Measurements from ENCODE around the gene RASSF5.

RASSF5 gene

GRCh38 chr1:206575165-206575893, 68.0 kb downstream of the RASSF5 start:
- Histone ChIP-seq H3K4me1 (ENCODE audit: low read length) (peaks cover 68% of the 10 kb centered on the region), H3K36me3 (replicated peaks; ENCODE audit: low read depth, low read length) (peaks cover 44% of the 10 kb centered on the region), H2AFZ (ENCODE audit: low read depth, low read length) (no peak overlapping the region), H3K27me3 (ENCODE audit: low read depth, low read length) (no peaks in the 10 kb centered on the region), H3K9ac (ENCODE audit: low read length) (peak overlapping the region; percentile 11; the same call in 1 of the 2 replicates), H3K4me2 (ENCODE audit: low read length) (peak overlapping the region; percentile 61), H3K4me3 (ENCODE audit: low read length) (peak overlapping the region; percentile 38), H4K20me1 (ENCODE audit: insufficient read depth, low read length) (peaks cover 94% of the 10 kb centered on the region), H3K27ac (ENCODE audit: low read length) (peak overlapping the region; percentile 64), H3K9me3 (ENCODE audit: insufficient read depth, low read length) (no peaks in the 10 kb centered on the region), H3K79me2 (ENCODE audit: low read length) (peaks cover 100% of the 10 kb centered on the region)
- TF ChIP-seq, protein P1, sequence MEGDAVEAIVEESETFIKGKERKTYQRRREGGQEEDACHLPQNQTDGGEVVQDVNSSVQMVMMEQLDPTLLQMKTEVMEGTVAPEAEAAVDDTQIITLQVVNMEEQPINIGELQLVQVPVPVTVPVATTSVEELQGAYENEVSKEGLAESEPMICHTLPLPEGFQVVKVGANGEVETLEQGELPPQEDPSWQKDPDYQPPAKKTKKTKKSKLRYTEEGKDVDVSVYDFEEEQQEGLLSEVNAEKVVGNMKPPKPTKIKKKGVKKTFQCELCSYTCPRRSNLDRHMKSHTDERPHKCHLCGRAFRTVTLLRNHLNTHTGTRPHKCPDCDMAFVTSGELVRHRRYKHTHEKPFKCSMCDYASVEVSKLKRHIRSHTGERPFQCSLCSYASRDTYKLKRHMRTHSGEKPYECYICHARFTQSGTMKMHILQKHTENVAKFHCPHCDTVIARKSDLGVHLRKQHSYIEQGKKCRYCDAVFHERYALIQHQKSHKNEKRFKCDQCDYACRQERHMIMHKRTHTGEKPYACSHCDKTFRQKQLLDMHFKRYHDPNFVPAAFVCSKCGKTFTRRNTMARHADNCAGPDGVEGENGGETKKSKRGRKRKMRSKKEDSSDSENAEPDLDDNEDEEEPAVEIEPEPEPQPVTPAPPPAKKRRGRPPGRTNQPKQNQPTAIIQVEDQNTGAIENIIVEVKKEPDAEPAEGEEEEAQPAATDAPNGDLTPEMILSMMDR (IDR thresholded peaks at IDR 0.05; ENCODE audit: low read depth, low read length) = no peak
- no peak for TF ChIP-seq EZH2phosphoT487 (IDR thresholded peaks at IDR 0.05; ENCODE audit: low read depth)

- Histone ChIP-seq H3K27ac (ENCODE audit: low read length) (peak overlapping the region; percentile 64), H3K4me2 (ENCODE audit: low read length) (peak overlapping the region; percentile 61), H3K4me1 (ENCODE audit: low read length) (peaks cover 70% of the 10 kb centered on the region), H4K20me1 (ENCODE audit: insufficient read depth, low read length) (peaks cover 94% of the 10 kb centered on the region), H3K4me3 (ENCODE audit: low read length) (no peak overlapping the region), H3K36me3 (replicated peaks; ENCODE audit: low read depth, low read length) (peaks cover 43% of the 10 kb centered on the region), H3K9me3 (ENCODE audit: insufficient read depth, low read length) (no peaks in the 10 kb centered on the region), H3K9ac (ENCODE audit: low read length) (no peak overlapping the region), H3K27me3 (ENCODE audit: low read depth, low read length) (no peaks in the 10 kb centered on the region), H2AFZ (ENCODE audit: low read depth, low read length) (no peak overlapping the region), H3K79me2 (ENCODE audit: low read length) (peaks cover 100% of the 10 kb centered on the region)
- TF ChIP-seq, protein P1 (IDR thresholded peaks at IDR 0.05; ENCODE audit: low read depth, low read length) = no peak
- no peak for TF ChIP-seq EZH2phosphoT487 (IDR thresholded peaks at IDR 0.05; ENCODE audit: low read depth)
Measured at GRCh38 chr1:206575894-206576737, 68.8 kb downstream of the RASSF5 start.

GRCh38 chr1:206577626-206578025, 70.3 kb downstream of the RASSF5 start:
- Histone ChIP-seq H3K4me1 (ENCODE audit: low read length) (peaks cover 75% of the 10 kb centered on the region), H3K79me2 (ENCODE audit: low read length) (peaks cover 99% of the 10 kb centered on the region), H3K4me3 (ENCODE audit: low read length) (no peak overlapping the region), H3K27ac (ENCODE audit: low read length) (no peak overlapping the region), H3K9ac (ENCODE audit: low read length) (no peak overlapping the region), H3K4me2 (ENCODE audit: low read length) (0 out of 2 replicates have a peak overlapping the region, but pooled peaks have one; percentile 1), H2AFZ (ENCODE audit: low read depth, low read length) (no peak overlapping the region), H3K36me3 (replicated peaks; ENCODE audit: low read depth, low read length) (peaks cover 40% of the 10 kb centered on the region), H3K27me3 (ENCODE audit: low read depth, low read length) (no peaks in the 10 kb centered on the region), H3K9me3 (ENCODE audit: insufficient read depth, low read length) (no peaks in the 10 kb centered on the region), H4K20me1 (ENCODE audit: insufficient read depth, low read length) (peaks cover 92% of the 10 kb centered on the region)
- no peak for TF ChIP-seq EZH2phosphoT487 (IDR thresholded peaks at IDR 0.05; ENCODE audit: low read depth)
- TF ChIP-seq, protein P1 (IDR thresholded peaks at IDR 0.05; ENCODE audit: low read depth, low read length) = no peak
